Stimulated activated CD8-positive, alpha-beta memory T cell treated with anti-CD3 and anti-CD28 coated beads, Interleukin-4, amount 100 ng/mL, for 4 hours (primary cell): ENCODE measurements around the gene KANK3.
"Not testable (repeated sequence)": the region's sequence is repeated elsewhere in the genome, so short reads cannot be mapped to it uniquely, and the experiment has no call there.

ENCODE experiments used
- DNase-seq, 2 donors: peaks; one replicate each; pipeline ENCODE4 v3.0.0-alpha.2; 2020; ENCODE audit warnings: low read depth in 2 of 2, low spot score in 1 of 2

Gene KANK3

DNA sequence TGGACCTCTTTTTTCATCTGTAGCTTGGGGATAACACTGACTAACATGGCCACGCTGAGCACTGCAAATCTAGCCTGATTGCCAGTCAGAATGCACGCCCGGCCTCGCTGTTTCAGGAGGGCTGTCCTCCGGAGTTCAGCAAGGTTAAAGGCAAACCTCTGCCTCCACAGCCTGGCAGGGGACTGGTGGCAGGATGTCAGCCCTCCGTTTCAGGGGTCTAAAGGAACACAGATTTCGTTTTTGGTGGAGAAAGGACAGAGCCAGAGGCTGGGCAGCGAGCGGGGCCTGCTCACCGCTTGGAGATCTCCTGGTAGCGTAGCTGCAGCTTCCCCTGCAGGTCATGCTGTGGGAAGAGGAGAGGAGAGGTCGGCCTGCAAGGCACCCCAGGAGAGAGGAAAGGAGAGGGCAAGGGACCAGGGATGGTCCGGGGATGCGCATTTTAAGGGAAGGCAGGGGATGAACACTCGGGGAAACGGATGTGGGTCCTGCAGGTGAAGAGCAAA lies 22.4 kb downstream of the KANK3 start:
- no peak for DNase-seq

DNA sequence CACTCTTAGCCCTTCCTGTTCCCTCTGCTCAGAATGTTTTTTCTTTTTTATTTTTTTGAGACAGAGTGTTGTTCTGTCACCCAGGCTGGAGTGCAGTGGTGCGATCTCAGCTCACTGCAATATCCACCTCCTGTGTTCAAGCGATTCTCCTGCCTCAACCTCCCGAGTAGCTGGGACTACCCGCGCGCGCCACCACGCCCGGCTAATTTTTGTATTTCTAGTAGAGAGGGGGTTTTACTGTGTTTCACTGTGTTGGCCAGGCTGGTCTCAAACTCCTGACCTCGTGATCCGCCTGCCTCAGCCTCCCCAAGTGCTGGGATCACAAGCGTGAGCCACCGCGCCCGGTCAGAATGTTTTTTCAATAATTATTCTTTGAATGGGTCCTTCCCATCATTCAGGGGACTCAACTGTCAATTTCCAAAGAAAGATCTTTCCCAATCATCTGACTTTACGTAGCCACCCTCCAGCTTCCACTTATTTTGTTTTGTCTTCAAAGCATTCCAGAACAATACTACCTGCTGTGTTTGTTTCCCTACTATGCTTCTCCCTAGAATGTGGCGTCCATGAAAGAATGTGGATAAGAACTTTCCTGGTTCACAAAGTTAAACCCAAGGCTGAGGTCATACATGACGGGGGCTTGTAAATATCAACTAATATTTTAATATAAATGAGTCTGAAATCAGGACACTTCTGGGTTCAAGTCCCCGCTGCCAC lies 23.1 kb downstream of the KANK3 start:
- DNase-seq: no peak

DNA sequence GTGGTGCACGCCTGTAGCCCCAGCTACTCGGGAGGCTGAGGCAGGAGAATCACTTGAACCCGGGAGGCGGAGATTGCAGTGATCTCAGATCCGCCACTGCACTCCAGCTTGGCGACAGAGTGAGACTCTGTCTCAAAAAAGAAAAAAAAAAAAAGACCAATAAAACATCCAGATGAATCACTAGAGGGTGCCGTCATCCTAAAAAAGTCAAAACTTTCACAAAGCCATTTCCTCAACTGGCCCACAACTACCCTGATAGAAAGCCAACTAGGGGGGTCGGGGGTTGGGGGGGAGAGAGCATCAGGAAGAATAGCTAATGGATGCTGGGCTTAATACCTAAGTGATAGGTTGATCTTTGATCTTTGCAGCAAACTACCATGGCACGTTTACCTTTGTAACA lies 24.2 kb downstream of the KANK3 start:
- DNase-seq: not testable (repeated sequence)

DNA sequence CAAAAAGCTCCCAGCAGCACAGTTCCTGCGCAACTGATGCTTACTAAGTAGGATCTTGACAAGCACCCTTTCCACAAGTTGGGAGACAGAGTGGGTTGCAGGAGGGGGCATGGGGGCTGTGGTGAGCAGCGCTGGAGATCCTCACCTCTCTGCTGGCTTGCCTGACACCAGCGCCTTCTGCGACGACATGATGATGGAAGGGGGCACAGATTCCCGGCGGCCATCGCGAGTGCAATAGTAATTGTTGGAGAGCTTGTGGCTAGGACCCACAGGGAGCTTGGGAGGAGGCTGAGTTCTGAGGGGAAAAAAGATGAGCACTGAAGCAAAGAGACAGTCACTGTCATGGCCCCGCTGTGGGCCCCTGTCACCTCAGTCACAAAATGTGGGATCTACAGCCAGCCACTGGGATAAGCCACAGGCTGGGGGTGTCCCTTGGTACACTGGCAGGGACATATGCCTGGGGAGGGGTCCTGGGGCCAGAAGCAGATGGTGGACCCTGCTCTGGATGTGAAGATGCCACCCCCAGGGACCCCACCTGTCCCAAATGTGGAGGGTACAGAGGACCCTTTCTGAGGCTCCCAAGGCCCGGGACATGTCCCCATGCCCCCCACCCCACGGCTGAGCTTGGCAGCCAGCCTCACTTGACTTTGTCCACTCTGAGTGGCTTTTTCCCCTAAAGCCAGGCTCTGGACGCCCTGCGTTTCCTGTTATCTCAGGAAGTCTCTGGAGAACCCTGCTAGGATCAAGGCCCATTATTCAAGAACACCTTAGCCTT lies 26.5 kb downstream of the KANK3 start:
- no peak for DNase-seq

DNA sequence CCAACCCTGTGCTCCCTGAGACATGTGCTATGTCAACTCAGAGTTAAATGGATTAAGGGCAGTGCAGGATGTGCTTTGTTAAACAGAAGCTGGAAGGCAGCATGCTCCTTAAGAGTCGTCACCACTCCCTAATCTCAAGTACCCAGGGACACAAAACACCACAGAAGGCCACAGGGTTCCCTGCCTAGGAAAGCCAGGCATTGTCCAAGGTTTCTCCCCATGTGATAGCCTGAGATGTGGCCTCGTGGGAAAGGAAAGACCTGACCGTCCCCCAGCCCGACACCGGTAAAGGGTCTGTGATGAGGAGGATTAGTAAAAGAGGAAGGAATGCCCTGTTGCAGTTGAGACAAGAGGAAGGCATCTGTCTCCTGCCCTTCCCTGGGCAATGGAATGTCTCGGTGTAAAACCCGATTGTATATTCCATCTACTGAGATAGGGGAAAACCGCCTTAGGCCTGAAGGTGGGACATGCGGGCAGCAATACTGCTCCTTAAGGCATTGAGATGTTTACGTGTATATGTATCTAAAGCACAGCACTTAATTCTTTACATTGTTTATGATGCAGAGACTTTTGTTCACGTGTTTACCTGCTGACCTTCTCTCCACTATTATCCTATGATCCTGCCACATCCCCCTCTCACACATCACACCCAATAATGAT lies 28.0 kb downstream of the KANK3 start:
- not testable (repeated sequence) for DNase-seq

DNA sequence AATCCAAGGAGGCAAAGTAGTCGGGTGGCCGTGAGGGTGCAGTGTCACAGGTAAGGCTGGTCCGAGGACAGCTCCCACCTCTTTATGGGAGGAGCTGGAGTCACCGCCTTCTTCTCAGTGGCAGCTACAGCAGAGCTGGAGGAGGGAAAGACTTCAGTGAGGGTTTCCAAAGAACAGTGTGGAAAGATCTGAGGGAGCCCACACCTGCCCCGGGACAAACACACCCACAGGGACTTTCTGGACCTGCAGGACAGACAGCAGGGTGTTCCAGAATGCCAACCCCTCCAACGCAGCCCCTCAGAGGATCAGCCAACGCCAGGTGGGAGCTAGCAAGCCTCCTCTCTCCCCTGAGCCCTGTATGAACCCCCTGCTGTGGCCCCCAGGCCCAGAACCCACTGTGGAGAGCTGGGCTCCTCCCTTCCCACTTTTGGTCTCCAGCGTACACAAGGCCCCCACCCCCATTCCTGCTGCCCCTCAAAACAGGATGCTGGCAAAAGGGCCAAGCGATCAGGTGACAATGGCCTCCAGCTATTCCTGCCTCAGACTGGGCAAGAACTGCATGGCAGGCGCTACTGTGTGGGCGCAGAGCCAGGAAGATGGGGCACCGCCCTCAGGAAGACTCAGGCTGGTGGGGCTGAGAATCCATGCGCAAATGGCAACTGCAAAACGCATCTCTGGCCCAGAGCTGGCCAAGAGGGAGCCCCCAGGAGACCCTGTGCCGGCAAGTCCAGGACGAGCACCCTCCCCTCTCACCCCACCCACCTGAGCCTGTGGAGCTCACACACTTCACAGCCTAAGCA lies 31.4 kb downstream of the KANK3 start:
- no peak for DNase-seq

DNA sequence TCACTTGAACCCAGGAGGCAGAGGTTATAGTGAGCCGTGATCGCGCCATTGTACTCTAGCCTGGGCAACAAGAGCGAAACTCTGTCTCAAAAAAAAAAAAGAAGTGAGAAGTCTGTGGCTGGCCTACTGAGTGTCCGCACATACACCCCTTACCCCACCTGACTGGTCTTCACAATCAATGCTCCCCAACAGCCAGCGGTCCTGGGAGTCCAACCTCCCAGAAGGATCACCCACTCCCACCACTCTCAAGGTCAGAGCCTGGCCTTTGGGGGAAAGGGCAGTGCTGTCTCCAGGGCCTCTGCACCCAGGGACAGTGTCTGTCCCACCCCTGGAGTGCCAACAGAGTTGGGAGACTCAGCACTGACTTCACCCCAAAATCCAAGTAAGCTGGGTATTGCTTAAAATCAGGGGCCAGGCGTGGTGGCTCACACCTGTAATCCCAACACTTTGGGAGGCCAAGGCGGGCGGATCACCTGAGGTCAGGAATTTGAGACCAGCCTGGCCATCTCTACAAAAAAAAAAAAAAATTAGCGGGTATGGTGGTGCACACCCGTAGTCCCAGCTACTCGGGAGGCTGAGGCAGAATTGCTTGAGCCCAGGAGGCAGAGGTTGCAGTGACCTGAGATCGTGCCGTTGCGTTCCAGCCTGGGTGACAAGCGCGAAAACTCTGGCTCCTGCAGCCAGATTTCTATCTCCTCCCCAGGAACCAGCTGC lies 32.6 kb downstream of the KANK3 start:
- no peak for DNase-seq

DNA sequence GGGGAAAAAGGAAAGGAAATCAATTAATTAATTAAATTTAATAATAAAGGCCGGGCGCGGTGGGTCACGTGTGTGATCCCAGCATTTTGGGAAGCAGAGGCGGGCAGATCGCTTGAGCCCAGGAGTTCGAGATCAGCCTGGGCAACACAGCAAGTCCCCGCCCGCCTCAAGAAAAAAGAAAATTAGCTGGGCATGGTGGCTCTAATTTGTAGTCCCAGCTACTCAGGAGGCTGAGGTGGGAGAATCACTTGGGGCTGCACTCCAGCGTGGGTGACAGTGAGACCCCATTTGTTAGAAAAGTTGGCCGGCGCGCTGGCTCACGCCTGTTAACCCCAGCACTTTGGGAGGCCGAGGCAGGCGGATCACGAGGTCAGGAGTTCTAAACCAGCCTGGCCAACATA lies 34.2 kb downstream of the KANK3 start:
- DNase-seq: no peak

DNA sequence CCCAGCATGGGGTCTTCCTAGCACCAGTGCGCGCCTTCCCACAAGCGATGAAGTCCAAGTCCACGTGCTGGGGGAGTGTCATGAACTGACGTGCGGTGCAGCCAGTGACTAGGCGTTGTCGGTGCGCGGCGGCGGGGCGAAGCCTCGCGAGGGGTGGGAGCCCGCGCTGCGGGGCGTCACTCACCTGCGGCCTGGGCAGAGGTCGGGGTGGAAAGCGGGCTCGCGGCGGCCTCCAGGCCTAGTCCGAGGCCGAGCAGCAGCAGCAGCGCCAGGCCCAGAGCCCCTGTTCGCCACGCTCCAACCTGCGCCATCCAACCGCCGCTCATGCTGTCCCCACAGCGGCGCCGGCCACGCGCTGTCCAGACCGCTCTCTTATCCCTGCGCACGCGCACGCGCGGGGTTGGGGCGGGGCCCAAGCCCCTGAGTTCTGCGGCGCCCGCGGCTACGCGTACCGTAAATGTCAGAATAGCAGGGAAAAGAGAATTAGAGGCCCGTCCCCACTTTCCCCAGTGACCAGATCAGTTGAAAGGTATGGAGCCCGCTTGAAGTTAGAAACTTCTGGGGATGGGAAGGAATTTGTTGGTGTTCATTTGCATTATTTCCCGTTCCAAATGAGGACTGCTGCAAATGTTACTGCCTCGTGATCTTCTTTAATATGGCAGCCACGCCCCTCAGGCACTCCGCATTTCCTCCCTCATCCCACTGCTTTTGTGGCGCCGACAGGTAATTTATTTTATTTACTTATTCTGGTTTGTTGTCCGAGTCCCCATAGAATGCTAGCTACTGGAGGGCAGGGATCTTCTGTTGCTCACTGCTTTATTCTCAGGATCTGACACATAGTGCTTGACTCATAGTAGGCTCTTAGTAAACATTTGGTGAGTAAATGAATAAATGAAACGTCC lies 34.8 kb downstream of the KANK3 start, which contains the start of gene CD320:
TSS of gene CD320 (minus strand) at position 394 of the 902 bp plus-strand sequence. CDS start at position 326, 68 bp downstream.
- DNase-seq: peak; percentile 68 to 74

DNA sequence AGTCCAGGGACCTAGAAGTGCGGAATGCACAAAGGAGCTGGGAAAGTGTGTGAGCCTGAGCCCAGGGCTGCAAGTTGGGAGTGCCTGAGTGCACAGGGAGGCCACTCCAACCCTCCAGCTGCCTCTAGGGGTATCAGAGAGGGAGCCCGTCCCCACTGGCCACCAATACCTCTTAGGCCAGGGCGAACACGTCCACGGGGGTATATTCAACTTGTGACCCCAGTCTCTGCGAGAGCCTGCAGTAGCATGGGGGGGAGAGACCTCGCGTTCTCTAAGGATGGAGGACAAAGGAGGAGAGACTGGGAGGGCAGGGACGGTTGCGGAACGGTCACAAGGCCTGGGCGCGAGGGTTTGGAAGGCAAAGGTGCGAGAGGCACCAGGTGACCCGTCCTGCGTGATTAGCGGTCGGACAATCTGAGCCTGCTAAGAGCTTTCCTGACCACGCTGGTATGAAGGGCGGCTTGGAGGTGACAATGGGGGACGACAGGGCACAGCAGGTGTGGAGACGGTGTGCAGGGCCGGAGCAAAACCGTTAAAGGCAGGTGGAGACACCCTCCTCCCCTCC lies 35.6 kb downstream of the KANK3 start:
- no peak for DNase-seq

DNA sequence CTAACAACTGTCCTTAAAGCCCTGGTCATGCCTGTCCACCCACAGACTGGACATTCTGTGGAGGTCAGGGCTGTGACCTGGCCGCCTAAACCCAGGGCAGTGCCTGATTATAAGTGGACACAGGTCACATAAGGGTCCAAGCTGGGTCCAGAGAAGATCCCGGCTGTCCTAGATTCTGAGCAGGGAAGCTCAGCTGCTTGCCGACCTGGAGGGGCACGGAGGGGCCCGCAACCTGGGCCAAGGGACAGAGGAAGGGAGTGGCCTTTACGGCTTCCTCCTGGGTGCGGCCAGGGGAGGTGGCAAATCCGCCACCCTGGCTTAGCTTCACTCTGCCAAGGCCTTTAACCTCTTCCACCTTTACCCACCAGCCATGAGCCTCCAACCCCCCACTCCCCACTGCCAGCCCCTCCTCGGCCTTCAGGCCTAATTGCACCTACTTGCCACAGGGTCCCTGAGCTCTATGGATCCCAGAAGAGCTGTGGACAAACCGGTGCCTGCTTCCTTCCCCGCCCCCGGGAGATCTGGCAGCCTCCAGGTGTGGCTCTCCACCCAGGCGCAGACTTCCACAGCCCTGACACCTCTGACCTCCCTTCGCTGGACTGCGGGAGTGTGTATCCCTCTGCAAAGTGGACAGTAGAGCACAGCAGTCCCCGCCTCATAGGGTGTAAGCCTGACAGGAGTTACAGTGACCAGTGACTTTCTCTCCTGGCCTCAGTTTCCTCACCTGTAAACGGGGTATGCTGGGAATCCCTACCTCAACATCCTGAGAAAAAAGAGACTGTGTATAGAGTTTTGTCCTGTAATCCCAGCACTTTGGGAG lies 36.6 kb downstream of the KANK3 start:
- DNase-seq: no peak

DNA sequence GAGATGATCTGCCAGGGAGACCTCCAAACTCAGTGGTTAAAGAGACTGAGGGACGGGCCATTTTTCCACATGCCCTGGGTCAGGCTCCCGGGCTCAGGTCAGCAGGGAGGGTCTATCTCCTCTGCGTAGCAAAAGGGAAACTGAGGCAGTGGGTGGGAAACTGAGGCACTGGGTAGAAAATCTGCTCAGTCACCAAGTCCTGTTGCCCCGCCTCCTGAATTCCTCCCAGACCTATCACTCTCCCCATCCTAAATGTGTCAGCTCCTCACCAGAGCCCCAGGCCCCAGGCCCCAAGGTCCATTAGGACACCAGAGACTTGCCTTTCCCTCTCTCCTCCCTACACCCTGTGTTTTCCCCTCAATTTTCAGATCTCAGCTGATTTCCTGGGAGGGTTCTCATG lies 37.3 kb downstream of the KANK3 start:
- no peak for DNase-seq

DNA sequence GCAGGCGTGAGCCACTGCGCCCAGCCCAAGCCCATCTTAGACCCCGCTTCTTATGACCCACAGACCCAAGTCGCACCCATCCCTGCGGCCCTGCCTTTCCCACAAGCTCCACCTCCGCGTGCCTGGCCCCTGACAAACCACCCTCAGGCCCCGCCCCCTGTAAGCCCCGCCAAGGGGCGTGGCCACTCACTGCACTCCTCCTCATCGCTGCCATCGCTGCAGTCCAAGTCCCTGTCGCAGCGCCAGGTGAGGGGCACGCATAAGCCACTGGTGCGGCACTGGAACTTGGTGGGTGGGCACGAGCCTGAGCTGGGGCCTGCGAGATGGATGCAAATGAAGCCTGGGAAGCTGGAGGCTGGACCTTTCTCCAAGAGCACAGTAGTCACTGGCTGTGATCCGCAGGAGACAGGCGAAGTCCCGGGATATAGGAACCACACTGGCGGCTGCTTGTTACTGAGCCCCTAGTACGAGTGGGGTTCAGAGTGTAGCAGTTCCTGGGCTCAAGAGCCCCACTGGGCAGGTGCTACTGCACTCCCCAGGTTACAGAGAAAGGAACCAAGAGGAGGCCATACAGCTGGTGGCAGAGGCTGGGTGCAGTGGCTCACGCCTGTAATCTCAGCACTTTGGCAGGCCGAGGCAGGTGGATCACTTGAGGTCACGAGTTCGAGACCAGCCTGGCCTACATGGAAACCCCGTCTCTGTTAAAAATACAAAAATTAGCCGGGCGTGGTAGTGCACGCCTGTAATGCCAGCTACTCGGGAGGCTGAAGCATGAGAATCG lies 38.0 kb downstream of the KANK3 start:
- DNase-seq: no peak

DNA sequence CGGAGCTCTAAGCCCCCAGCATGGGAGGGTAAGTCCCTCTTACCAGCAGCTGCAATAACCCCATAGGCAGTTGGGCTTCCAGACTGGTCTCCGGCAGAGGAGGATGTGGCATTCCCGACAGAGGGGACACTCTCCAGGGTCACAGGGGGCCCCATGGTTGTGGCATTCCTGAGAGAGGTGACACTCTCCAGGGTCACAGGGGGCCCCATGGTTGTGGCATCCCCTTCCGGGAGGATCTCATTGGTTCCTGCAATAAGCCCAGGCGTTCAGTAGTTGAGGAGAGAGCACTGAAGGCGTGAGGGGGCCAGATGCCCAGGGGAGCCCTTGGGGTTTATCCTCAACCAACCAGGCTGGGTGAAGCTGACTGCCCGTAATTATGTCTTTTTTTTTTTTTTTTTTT lies 40.3 kb downstream of the KANK3 start:
- DNase-seq: no peak

DNA sequence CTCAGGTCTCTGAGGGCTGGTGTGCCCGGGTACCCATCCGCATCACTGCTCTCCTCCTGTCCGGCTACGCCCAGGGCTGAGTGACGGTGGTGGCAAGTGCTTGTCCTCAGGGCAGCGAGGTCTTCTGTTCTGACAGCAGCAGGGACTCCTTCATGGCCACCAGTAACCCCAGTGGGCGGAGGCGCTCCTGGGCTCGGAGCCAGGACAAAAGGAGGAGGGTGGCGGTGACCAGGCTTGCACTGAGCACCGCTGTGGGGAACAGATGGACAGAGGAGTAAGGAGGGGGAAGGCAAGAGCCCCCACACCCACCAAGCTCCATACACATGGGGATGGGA lies 40.7 kb downstream of the KANK3 start:
- DNase-seq: no peak

DNA sequence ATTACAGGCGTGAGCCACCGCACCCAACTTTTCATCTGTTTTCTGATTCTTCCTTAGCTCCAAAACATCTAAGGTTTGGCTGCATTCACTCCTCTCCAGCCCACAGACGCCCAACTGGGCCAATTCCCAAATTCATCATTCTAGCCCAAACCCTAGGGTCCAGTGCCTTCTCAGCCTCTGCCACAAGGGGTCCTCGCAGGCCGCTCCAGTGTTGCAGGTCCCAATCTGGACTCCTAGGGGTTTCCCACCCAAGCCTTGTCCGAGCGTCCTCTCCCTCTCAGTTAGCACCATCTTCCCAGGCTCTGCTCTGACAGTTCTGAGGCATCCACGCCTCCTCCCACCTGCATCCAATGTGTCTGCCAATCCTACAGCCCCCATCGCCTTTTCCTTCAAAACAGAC lies 51.7 kb downstream of the KANK3 start:
- not testable (repeated sequence) for DNase-seq

DNA sequence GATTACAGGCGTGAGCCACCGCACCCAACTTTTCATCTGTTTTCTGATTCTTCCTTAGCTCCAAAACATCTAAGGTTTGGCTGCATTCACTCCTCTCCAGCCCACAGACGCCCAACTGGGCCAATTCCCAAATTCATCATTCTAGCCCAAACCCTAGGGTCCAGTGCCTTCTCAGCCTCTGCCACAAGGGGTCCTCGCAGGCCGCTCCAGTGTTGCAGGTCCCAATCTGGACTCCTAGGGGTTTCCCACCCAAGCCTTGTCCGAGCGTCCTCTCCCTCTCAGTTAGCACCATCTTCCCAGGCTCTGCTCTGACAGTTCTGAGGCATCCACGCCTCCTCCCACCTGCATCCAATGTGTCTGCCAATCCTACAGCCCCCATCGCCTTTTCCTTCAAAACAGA lies 66.6 kb downstream of the KANK3 start:
- DNase-seq: not testable (repeated sequence)
